Natural killer cell (primary cell): ENCODE results near the gene C5orf52. TPM values are rescaled to one million over a fixed set of nuclear protein-coding genes. Genes with fewer than 3 reads are reported as not detected.

Experiments
- ATAC-seq, 3 donors: fragments of 150-1000 bp in 2 of 3; fragments of 200-7000 bp in 1 of 3; cut with Tn5 transposase; 1 replicate in 1 of 3; 2 replicates in 2 of 3; pipeline ENCODE4 v1.10.0; 2021; ENCODE audit warnings: mild to moderate bottlenecking in 2 of 3, moderate library complexity in 2 of 3
- DNase-seq, 2 donors: peaks; one replicate each; pipeline versions ENCODE4 v3.0.0 to v3.0.0-alpha.2; 2013 to 2021; ENCODE audit warnings: mixed read lengths in 1 of 2
- H3K27ac ChIP-seq: one replicate; pipeline ENCODE4 v1.5.1; 2013; ENCODE audit warnings: mild to moderate bottlenecking, low read length
- H3K27me3 ChIP-seq: one replicate; pipeline ENCODE4 v1.6.1; 2013; ENCODE audit warnings: low read length; ENCODE audit not compliant: control insufficient read depth, insufficient read depth
- H3K36me3 ChIP-seq: one replicate; pipeline ENCODE4 v1.6.1; 2013; ENCODE audit warnings: low read length; ENCODE audit not compliant: control insufficient read depth, insufficient read depth
- H3K4me1 ChIP-seq: one replicate; pipeline ENCODE4 v1.6.1; 2013; ENCODE audit warnings: low read length; ENCODE audit not compliant: control insufficient read depth, insufficient read depth
- H3K4me3 ChIP-seq: one replicate; pipeline ENCODE4 v1.5.1; 2013; ENCODE audit warnings: low read length
- H3K9me3 ChIP-seq: one replicate; pipeline ENCODE4 v1.6.1; 2013; ENCODE audit warnings: low read length; ENCODE audit not compliant: control insufficient read depth, insufficient read depth
- H3K27ac Mint-ChIP-seq, 2 donors: one replicate each; pipeline ENCODE4 v1.8.0; 2022; ENCODE audit warnings: mild to moderate bottlenecking in 2 of 2, mixed read lengths in 2 of 2, moderate library complexity in 1 of 2
- H3K27me3 Mint-ChIP-seq, 2 donors: one replicate each; pipeline ENCODE4 v1.8.0; 2022; ENCODE audit warnings: low read depth in 2 of 2, mixed read lengths in 2 of 2
- H3K36me3 Mint-ChIP-seq: one replicate; pipeline ENCODE4 v1.8.0; 2022; ENCODE audit warnings: mixed read lengths
- H3K4me1 Mint-ChIP-seq, 2 donors: one replicate each; pipeline ENCODE4 v1.8.0; 2022; ENCODE audit warnings: mixed read lengths in 2 of 2
- H3K4me3 Mint-ChIP-seq: one replicate; pipeline ENCODE4 v1.8.0; 2022; ENCODE audit warnings: mild to moderate bottlenecking, moderate library complexity, mixed read lengths
- H3K9me3 Mint-ChIP-seq, 2 donors: one replicate each; pipeline ENCODE4 v1.8.0; 2022; ENCODE audit warnings: mixed read lengths in 2 of 2
- CTCF ChIP-seq: fragments of 200-600 bp; IDR thresholded peaks from one replicate; pipeline ENCODE4 v1.8.0; 2022; ENCODE audit warnings: antibody characterized with exemption
- WGBS: methylation state at CpG from one replicate; pipeline ENCODE4 v1.1.7; 2013; ENCODE audit warnings: missing lambda C conversion rate; ENCODE audit not compliant: insufficient coverage; 5-methylcytosine and 5-hydroxymethylcytosine counted together
- intact Hi-C: fragments of 100-400 bp; cut with micrococcal nuclease; formaldehyde crosslinking; loops from one replicate; pipeline ENCODE4 v1.14.2; 2022
- total RNA-seq, 4 donors: library from RNA; stranded (reverse); fragments of 120-200 nt in 1 of 4; gene quantifications; one replicate each; pipeline versions ENCODE4 v1.2.3 to v1.2.4, GENCODE V29; 2013 to 2022

C5orf52 gene
- total RNA-seq, 3 donors from 2014 or later (not counting 1 experiment from before 2014, with no cell fraction given): not detected

GRCh38 chr5:157630341-157630740, 41.0 kb upstream of the C5orf52 start:
- Histone ChIP-seq H3K27me3 (no peaks in the 10 kb centered on the region), H3K36me3 (no peaks in the 10 kb centered on the region), H3K4me3 (no peak overlapping the region), H3K27ac (no peak overlapping the region), H3K9me3 (no peaks in the 10 kb centered on the region), H3K4me1 (no peaks in the 10 kb centered on the region)
- no peaks in the 10 kb centered on the region for H3K4me1 Mint-ChIP-seq
- no peak overlapping the region for H3K27ac Mint-ChIP-seq
- no peak for TF ChIP-seq CTCF
- no peak overlapping the region for H3K4me3 Mint-ChIP-seq
- H3K9me3 Mint-ChIP-seq: no peaks in the 10 kb centered on the region
- no peaks in the 10 kb centered on the region for H3K36me3 Mint-ChIP-seq
- DNase-seq (no peak), ATAC-seq (no peak)
- intact Hi-C loops: no loop called here
- H3K27me3 Mint-ChIP-seq: no peaks in the 10 kb centered on the region
- 100% methylated on average over 1 of the region's 2 CpGs for WGBS

- Mint-ChIP-seq H3K4me3 (no peak overlapping the region), H3K27me3 (peaks cover 0 to 5% of the 10 kb centered on the region in 2 donors), H3K36me3 (no peaks in the 10 kb centered on the region), H3K27ac (peak overlapping the region in 1 of 2 donors; percentile 35), H3K4me1 (no peaks in the 10 kb centered on the region), H3K9me3 (no peaks in the 10 kb centered on the region)
- H3K4me3 ChIP-seq: no peak overlapping the region
- DNase-seq (no peak), ATAC-seq (no peak)
- intact Hi-C loops: no loop called here
- 88% methylated on average over 9 of the region's 9 CpGs for WGBS
- H3K27ac ChIP-seq: no peak overlapping the region
- H3K36me3 ChIP-seq: no peaks in the 10 kb centered on the region
- no peaks in the 10 kb centered on the region for H3K4me1 ChIP-seq
- no peaks in the 10 kb centered on the region for H3K27me3 ChIP-seq
- TF ChIP-seq CTCF: no peak
- no peaks in the 10 kb centered on the region for H3K9me3 ChIP-seq
These were observed 30.8 kb upstream of the C5orf52 start for GRCh38 chr5:157640406-157641066.

DNA sequence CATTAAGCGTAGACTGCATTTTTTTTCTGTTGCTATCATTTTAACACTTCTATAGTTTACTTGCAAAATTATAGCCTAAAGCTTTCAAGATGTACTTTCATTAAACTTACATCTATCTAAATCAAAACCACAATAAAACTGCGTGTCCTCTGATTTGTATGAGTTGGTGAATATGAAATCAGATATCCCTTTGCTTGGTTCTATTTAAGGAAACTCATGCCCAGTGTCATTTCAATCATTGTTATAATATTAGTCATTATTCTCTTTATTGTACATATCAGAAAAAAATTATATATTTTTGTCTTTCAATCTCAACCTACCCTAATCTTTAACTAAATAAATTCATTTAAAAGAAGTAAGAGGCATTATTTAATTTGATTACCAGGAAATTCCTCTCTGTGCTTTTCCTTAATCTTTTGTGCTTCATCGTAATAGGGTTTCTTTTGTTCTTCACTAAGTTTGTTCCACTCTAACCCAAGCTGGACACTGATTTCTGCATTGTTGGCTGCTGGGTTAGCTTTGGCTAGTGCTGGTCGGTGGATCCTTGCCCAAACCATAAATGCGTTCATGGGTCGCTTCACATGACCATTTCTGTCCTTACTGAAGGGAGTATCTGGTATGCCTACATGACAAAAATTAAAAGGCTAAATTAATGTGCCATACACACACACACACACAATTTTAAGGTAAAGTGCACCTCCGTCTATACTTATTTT, 22.9 kb upstream of the C5orf52 start:
- no peak overlapping the region for H3K4me3 Mint-ChIP-seq

More for the DNA sequence above, 22.9 kb upstream of the C5orf52 start:
- Histone ChIP-seq H3K27ac (no peak overlapping the region), H3K9me3 (no peaks in the 10 kb centered on the region), H3K4me1 (peaks cover 6% of the 10 kb centered on the region), H3K36me3 (no peaks in the 10 kb centered on the region), H3K27me3 (no peaks in the 10 kb centered on the region), H3K4me3 (no peak overlapping the region)
- Mint-ChIP-seq H3K9me3 (no peaks in the 10 kb centered on the region), H3K4me1 (peaks cover 11 to 14% of the 10 kb centered on the region in 2 donors), H3K36me3 (no peaks in the 10 kb centered on the region), H3K27ac (no peak overlapping the region), H3K27me3 (peaks cover 3 to 4% of the 10 kb centered on the region in 2 donors)
- DNase-seq (no peak), ATAC-seq (no peak)
- intact Hi-C loops: no loop called here
- 97% methylated on average over 4 of the region's 7 CpGs for WGBS
- no peak for TF ChIP-seq CTCF
